NCI-H2196 treated with DMSO at 0.1 percent for 48 hours (cell line): ENCODE results near the gene LIPM.
"Not testable (repeated sequence)": the region's sequence is repeated elsewhere in the genome, so short reads cannot be mapped to it uniquely, and the experiment has no call there.

Source experiments
- DNase-seq: peaks from one replicate; lab custom pipeline; 2025; ENCODE audit not compliant: unreplicated experiment; lab: John Stamatoyannopoulos, UW

LIPM gene

GRCh38 chr10:88837632-88838031 is 35.1 kb downstream of the LIPM start:
- not testable (repeated sequence) for DNase-seq

DNA sequence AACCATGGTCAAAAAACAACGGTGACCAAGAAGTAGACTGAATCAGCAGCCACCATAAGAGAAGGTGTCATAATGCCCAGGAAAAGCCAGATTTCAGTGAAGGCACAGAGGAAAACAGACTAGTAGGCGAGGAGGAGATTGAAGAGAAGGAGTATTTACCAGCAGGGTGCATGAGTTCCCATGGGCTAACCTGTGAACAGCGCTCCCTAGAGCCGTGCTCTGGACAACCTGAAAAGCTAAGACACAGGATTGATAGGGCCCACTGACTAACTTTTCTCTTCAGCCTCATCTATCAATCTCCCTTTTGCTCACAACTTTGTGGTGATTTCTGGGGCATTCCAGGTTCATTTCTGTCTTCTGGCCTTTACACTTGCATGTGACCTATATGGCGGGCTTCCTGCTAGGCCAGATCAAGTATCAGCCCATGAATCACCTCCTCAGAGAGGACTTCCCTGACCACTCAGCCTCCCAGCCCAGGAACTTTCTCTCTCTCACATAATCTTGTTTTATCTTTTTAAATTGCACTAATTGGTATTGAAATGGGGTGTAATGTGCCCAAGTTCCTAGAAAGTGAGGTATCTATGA is 36.3 kb downstream of the LIPM start:
- DNase-seq = no peak

GRCh38 chr10:88840104-88840503 is 37.6 kb downstream of the LIPM start:
- DNase-seq = no peak

DNA sequence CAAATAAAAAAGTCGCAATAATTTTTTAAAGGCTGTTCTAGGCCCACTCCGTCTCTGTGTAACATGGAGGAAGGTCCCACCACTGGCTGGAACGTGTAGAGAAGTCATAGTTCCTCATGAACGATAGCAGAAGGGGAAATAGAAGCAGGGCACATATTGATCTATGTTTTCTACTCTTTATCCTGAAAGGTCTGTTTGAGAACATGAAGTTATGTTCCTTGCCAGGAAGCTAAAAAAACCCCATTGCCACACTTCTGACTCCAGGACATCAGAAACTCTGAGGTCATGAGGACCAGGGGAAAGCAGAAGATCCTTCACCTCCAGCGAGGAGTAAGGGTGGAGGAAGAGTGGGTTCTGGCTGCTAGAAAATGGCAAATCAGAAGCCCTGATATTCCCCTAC is 38.4 kb downstream of the LIPM start:
- no peak for DNase-seq

GRCh38 chr10:88841316-88842111 is 39.0 kb downstream of the LIPM start:
- DNase-seq = no peak

- DNase-seq = no peak
Measured at GRCh38 chr10:88843171-88843570, 40.6 kb downstream of the LIPM start.

DNA sequence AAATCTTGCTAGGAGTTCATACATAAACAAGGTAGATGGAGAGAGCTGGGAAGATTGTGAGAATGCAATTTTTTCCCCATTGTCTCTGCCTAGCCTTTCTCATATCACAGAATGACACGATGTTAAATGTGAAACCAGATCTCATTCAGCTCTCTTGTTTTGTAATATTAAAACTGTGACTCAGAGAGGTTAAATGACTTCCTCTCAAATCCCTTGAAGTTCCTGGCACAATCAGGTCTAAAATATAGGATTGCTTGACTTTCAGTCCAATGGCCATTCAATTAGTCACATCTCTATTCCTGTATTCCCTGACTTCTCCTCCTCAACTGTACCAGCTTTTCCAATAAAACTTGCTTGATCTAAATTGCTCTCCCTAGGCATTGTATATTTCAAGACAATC is 46.0 kb downstream of the LIPM start:
- DNase-seq = no peak

- no peak for DNase-seq
Measured at GRCh38 chr10:88849234-88849633, 46.7 kb downstream of the LIPM start.

GRCh38 chr10:88850712-88851111 is 48.2 kb downstream of the LIPM start:
- DNase-seq = no peak

- peak; percentile 42 for DNase-seq
Measured at GRCh38 chr10:88851706-88852105, 49.2 kb downstream of the LIPM start, which contains the start of gene ANKRD22. TSS of gene ANKRD22 (minus strand) at chr10:88851844. CDS start at chr10:88851607, 237 bp downstream.

DNA sequence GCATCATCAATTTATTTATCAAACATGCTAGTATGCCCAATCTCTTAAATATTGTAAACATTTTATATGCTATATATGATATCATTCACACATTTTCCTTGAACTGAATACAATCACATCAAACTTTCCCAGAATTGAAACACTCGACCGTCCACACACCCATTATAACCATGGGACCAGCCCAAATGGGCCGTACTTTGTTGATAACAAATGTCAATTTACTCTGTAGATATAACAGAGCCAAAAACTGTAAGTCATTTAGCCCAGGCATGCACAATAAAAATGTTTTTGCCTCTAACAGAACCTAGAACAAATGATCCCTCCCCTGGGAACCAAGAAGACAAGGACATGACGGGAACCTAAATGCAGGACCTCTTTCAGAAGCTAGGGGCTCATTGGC is 49.8 kb downstream of the LIPM start:
- no peak for DNase-seq

DNA sequence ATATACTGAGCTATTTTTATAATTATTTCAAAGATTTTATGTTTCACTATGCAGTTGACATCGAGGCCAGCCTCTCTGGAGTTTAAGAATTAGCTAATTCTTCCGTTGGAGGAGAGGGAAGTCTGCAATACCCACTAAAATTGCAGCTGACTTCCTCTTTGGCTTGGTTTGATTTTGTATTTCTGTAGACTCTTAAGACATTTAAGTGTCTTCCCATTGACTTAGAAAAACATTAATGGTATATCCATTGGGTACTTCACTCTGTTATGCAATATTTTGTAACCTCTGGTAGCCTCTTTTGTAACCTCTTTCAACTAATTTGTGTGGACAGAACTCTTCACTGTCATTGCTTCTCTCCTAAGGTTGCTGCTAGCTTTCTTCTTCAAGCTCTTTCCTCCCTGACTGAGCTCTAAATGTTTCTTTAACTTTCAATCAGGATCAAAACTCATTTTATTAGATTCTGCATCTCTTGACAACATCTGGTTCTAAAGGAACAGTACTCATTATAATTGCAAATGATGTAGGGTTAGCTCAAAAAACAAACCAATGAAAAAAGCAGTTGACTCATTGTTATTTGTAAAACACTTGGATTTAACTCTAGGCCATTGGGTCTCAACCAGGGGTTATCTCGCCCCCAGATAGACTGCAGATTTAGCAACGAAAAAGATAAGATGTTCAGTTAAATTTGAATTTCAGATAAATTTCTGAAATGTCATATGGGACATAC is 50.8 kb downstream of the LIPM start:
- no peak for DNase-seq

DNA sequence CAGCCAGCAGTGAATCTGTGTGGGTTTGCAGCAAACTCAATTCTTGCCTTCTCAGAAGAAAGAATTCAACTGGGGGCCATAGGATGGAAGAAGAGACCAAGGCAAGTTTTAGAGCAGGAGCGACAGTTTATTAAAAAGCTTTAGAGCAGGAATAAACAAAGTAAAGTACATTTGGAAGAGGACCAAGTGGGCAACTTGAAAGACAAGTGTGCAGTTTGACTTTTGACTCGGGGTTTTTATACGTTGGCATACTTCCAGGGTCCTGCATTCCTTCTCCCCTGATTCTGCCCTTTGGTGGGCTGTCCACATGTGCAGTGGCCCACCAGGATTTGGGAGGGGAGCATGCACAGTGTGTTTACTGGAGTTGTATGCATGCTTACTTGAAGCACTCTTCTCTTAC is 52.2 kb downstream of the LIPM start:
- no peak for DNase-seq

DNA sequence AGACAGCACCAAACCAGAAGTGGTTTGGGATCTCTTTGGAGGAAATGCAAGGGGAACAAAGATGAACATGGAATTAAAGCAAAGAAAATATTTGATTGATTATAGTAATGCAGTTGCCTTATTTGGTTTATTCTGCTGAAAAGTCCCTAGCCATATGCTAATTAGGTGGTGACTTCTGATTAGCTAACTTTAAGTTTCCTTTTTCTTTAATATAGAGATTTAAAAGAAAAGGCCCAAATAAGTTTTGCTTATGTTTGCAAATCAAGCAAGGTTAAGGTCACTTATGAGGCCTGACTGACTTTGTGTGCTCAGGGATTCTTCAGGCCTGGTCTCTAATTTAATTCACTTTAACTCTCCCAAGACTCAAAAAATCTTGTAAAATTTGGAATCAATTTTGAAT is 55.3 kb downstream of the LIPM start:
- DNase-seq = no peak

GRCh38 chr10:88858491-88858890 is 56.0 kb downstream of the LIPM start:
- DNase-seq = no peak

DNA sequence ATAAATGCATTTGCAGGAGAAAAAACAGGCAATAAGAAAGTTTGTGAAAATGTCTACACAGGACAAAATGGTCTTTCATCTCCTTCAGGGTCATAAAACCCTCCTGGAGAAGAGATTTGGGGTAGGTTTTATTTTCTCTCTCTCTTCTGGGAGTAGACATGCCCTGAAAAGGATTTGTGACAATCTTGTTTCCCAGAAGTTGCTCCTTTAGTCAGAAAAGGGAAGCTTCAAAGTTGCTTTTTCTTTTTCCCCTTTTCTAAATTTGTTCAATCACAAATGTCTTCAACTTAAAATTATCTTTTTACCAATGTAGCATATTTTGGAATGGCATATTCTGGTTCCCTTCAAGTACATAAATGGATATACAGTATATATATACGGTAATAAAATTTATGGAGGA is 58.5 kb downstream of the LIPM start:
- no peak for DNase-seq

GRCh38 chr10:88865281-88865876 is 62.8 kb downstream of the LIPM start:
- DNase-seq = no peak

DNA sequence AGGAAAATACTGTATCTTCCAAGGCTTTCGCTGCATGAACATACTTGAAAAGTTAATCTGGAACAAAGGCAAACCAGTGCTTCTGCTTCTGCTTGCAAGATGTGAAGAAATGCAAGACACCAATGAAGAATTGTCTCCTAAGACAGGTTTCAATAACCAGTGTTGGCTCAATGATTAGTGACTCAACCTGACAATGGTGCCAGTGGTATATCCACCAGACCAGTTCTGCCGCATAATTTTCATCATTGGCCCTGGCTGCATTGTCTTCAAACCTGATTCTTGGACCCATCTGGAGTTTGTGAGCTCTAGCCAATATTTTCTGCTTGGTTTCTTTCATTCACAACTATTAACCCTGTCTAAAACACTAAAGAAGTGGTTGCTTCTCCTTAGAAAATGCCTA is 63.9 kb downstream of the LIPM start:
- no peak for DNase-seq

- no peak for DNase-seq
Measured at GRCh38 chr10:88870089-88870488, 67.6 kb downstream of the LIPM start.
